ENCODE results near the gene HDAC11. TPM values are rescaled to one million over a fixed set of nuclear protein-coding genes. Genes with fewer than 3 reads are reported as not detected.

The HDAC11 gene
- total RNA-seq, 4 donors from 2014 or later: 19.8 to 44.0 (median 27.1) TPM

DNA sequence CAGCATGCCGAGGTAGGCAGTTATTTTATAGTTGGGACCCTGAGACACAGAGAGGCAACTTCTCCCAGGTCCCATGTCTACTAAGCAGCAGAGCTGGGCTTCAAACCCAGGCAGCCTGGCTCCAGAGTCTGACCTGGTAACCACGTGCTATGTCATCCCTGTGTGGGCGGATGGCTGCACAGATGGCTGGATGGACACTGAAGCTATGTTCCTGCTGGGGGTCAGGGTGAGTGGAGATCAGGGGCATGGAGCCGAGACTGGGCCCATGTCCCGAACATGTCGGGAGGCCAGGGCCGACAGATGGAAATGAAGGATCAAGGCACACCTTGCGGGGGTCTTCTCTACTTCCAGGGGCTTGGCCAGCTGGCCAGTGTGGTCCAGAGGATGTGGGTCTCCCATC, 59.6 kb downstream of the HDAC11 start:
- H3K27ac ChIP-seq: peak overlapping the region; percentile 6 to 37 (median 23)
- WGBS, 2 donors (ENCODE audit: low coverage in 1 of 2): 86% methylated on average over 8 of the region's 8 CpGs; no CpG with 5 or more reads in 1 of the 2 donors

DNA sequence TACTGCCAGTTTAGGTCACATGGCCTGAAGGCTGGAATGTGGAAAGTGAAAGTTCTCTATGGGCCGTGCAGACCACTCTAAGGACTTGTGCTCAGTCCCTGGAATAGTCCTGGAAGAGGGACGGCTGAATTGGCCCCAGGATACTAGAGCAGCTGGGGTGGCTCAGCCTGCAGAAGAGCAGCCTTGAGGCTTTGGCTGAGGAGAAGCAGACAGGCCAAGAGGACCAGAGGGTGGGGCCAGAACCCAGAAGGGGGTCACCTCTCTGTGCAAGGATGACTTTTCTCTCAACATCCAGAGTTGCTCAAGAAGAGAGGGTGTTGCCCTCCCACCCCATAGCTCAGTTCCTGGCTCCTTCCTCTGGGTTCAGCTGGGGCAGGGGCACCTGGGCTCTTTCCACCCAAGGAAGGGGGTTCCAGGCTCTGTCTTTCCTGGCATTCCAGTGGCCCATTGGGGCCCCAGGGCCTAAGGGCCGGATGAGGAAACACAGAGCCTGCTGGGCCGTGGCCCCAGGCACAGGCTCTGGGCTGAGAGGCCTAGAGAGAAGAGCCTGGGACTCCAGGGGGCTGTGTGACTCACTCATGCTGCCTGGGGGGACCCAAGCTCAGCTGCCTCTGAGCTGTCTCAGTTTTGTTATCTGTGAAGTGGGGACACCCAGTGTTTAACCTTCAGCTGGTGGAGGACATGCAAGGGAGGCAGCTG, 60.3 kb downstream of the HDAC11 start:
- intact Hi-C loops (cut with DNase I; ENCODE audit: low total_unique reads): no loop called here
- DNase-seq: no peak
- H3K36me3 ChIP-seq: no peaks in the 10 kb centered on the region
- 80 to 81% methylated on average over 1 to 4 of the region's 4 CpGs for WGBS, 2 donors (ENCODE audit: low coverage in 1 of 2)
- H3K27me3 ChIP-seq: no peaks in the 10 kb centered on the region
- no peak overlapping the region for H3K4me3 ChIP-seq
- peaks cover 0 to 3% (median 1%) of the 10 kb centered on the region in 4 donors for H3K4me1 ChIP-seq
- H3K9me3 ChIP-seq: no peaks in the 10 kb centered on the region
- in situ Hi-C loops (cut with MboI; ENCODE audit: low pct_ligation_motif_present in 1 of 4, low pct_unique_long_range_greater_than_20kb in 1 of 4, low sequenced_read_pairs in 3 of 4): no loop called here
- peak overlapping the region; percentile 6 to 37 (median 23) for H3K27ac ChIP-seq
- TF ChIP-seq POLR2A (IDR thresholded peaks at IDR 0.05) (no peak), EP300 (IDR thresholded peaks at IDR 0.05; ENCODE audit: low read depth) (no peak), POLR2AphosphoS5 (IDR thresholded peaks at IDR 0.05) (no peak)
- TF ChIP-seq, protein P1, sequence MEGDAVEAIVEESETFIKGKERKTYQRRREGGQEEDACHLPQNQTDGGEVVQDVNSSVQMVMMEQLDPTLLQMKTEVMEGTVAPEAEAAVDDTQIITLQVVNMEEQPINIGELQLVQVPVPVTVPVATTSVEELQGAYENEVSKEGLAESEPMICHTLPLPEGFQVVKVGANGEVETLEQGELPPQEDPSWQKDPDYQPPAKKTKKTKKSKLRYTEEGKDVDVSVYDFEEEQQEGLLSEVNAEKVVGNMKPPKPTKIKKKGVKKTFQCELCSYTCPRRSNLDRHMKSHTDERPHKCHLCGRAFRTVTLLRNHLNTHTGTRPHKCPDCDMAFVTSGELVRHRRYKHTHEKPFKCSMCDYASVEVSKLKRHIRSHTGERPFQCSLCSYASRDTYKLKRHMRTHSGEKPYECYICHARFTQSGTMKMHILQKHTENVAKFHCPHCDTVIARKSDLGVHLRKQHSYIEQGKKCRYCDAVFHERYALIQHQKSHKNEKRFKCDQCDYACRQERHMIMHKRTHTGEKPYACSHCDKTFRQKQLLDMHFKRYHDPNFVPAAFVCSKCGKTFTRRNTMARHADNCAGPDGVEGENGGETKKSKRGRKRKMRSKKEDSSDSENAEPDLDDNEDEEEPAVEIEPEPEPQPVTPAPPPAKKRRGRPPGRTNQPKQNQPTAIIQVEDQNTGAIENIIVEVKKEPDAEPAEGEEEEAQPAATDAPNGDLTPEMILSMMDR (IDR thresholded peaks at IDR 0.05): no peak

More for the DNA sequence above, 59.6 kb downstream of the HDAC11 start:
- H3K4me3 ChIP-seq: no peak overlapping the region
- H3K9me3 ChIP-seq: no peaks in the 10 kb centered on the region
- no peaks in the 10 kb centered on the region for H3K36me3 ChIP-seq
- H3K4me1 ChIP-seq: peaks cover 0 to 3% (median 1%) of the 10 kb centered on the region in 4 donors
- in situ Hi-C loops (cut with MboI; ENCODE audit: low pct_ligation_motif_present in 1 of 4, low pct_unique_long_range_greater_than_20kb in 1 of 4, low sequenced_read_pairs in 3 of 4) (no loop called here), intact Hi-C loops (cut with DNase I; ENCODE audit: low total_unique reads) (no loop called here)
- TF ChIP-seq EP300 (IDR thresholded peaks at IDR 0.05; ENCODE audit: low read depth) (no peak), POLR2A (IDR thresholded peaks at IDR 0.05) (no peak), POLR2AphosphoS5 (IDR thresholded peaks at IDR 0.05) (no peak)
- TF ChIP-seq, protein P1 (IDR thresholded peaks at IDR 0.05): no peak
- no peaks in the 10 kb centered on the region for H3K27me3 ChIP-seq
- DNase-seq: no peak

DNA sequence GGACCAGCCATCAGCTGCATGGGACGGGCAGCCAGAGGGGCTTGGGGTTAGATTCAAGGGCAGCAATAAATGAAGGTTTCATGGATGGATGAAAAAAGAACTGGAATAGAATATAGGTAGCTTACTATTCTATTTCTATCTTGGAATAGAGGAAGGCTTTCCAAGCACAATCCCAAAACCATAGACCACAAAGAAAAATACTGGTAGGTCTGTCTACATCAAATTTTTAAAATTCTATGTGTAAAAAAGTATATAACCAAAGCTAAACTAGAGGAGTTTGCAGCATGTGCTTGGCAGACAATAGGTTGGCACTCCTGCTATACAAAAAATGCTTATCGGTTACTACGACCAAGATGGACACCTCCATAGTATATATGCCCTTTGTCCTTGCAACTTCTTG, 61.6 kb downstream of the HDAC11 start:
- no peaks in the 10 kb centered on the region for H3K27me3 ChIP-seq
- intact Hi-C loops (cut with DNase I; ENCODE audit: low total_unique reads): no loop called here

DNA sequence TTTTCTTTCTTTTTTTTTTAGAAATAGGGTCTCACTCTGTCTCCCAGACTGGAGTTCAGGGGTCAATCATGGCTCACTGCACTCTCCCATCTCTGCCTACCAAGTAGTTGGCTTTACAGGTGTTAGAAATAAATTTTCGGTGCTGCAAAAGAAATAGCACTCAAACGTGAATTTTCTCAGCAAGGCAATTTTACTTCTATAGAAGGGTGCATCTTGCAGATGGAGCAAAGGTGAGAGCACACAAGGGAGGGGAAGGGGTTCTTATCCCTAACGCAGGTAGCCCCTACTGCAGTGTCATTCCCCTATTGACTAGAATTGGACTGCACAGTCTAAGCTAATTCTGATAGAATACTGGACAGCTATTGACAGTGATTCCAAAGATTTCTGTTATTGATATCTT, 62.0 kb downstream of the HDAC11 start:
- H3K27ac ChIP-seq: no peak overlapping the region
- WGBS, 2 donors (ENCODE audit: low coverage in 1 of 2): 76 to 84% methylated on average over 3 of the region's 3 CpGs
- H3K9me3 ChIP-seq: no peaks in the 10 kb centered on the region
- H3K36me3 ChIP-seq: no peaks in the 10 kb centered on the region
- no peaks in the 10 kb centered on the region for H3K27me3 ChIP-seq
- H3K4me1 ChIP-seq: no peaks in the 10 kb centered on the region
- no peak for DNase-seq
- in situ Hi-C loops (cut with MboI; ENCODE audit: low pct_ligation_motif_present in 1 of 4, low pct_unique_long_range_greater_than_20kb in 1 of 4, low sequenced_read_pairs in 3 of 4) (no loop called here), intact Hi-C loops (cut with DNase I; ENCODE audit: low total_unique reads) (no loop called here)
- H3K4me3 ChIP-seq: no peak overlapping the region
- TF ChIP-seq POLR2A (IDR thresholded peaks at IDR 0.05): no peak
- no peak for TF ChIP-seq EP300 (IDR thresholded peaks at IDR 0.05; ENCODE audit: low read depth)
- TF ChIP-seq, protein P1 (IDR thresholded peaks at IDR 0.05): no peak
- TF ChIP-seq POLR2AphosphoS5 (IDR thresholded peaks at IDR 0.05): no peak

More for the DNA sequence above, 61.6 kb downstream of the HDAC11 start:
- WGBS, 2 donors (ENCODE audit: low coverage in 1 of 2): 41 to 45% methylated on average over 3 of the region's 3 CpGs
- Histone ChIP-seq H3K9me3 (no peaks in the 10 kb centered on the region), H3K36me3 (no peaks in the 10 kb centered on the region), H3K27ac (no peak overlapping the region), H3K4me1 (peaks cover 0 to 3% (median 1%) of the 10 kb centered on the region in 4 donors), H3K4me3 (no peak overlapping the region)
- no peak for TF ChIP-seq EP300 (IDR thresholded peaks at IDR 0.05; ENCODE audit: low read depth)
- TF ChIP-seq, protein P1 (IDR thresholded peaks at IDR 0.05): no peak
- TF ChIP-seq POLR2AphosphoS5 (IDR thresholded peaks at IDR 0.05): no peak
- no peak for TF ChIP-seq POLR2A (IDR thresholded peaks at IDR 0.05)
- no peak for DNase-seq
- in situ Hi-C loops (cut with MboI; ENCODE audit: low pct_ligation_motif_present in 1 of 4, low pct_unique_long_range_greater_than_20kb in 1 of 4, low sequenced_read_pairs in 3 of 4): no loop called here
